ENCODE measurements around the gene ETV4.

Gene ETV4

DNA sequence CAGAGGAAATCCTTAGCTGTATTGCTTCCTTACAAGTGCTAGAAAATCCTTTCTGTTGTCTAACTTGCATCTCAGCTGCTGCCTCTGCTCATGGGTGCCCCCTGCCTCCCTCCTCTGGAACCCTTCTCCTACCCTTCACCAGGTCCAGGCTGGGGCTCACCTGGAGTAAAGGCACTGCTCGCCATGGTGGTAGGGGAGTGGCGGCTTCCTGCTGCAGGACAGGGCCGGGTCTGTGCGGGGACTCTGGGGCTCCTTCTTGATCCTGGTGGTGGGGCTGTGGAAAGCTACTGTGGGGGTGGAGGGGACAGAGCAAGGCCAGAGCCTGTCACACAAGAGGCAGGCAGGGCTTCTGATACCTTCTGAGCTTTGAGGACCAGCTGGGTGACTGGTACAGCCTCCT lies 12.4 kb downstream of the ETV4 start:
- DNase-seq (ENCODE audit: low read depth): no peak
- TF ChIP-seq, protein P1, sequence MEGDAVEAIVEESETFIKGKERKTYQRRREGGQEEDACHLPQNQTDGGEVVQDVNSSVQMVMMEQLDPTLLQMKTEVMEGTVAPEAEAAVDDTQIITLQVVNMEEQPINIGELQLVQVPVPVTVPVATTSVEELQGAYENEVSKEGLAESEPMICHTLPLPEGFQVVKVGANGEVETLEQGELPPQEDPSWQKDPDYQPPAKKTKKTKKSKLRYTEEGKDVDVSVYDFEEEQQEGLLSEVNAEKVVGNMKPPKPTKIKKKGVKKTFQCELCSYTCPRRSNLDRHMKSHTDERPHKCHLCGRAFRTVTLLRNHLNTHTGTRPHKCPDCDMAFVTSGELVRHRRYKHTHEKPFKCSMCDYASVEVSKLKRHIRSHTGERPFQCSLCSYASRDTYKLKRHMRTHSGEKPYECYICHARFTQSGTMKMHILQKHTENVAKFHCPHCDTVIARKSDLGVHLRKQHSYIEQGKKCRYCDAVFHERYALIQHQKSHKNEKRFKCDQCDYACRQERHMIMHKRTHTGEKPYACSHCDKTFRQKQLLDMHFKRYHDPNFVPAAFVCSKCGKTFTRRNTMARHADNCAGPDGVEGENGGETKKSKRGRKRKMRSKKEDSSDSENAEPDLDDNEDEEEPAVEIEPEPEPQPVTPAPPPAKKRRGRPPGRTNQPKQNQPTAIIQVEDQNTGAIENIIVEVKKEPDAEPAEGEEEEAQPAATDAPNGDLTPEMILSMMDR (conservative IDR thresholded peaks at IDR 0.05; ENCODE audit: low read length): no peak
- no peak overlapping the region for H3K4me3 ChIP-seq (ENCODE audit: low read length)

DNA sequence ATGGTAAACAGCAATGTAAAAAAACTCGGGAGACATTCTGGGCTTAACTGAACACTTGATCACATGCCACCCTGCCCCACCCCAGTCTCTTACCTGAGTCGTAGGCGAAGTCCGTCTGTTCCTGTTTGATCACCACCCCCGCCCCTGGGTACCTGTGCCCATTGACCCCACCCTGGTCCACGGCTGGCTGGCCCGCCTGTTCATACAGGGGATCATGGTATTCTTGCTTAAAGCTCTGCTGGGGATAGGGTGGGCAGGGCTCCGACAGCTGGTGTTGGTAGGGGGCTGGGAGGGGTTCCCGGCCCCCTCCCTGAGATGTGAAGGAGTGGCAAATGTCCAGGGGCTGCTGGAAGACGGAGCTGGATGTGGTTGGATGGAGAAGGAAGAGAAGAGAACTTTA lies 13.6 kb downstream of the ETV4 start:
- no peak overlapping the region for H3K4me3 ChIP-seq (ENCODE audit: low read length)
- TF ChIP-seq, protein P1 (conservative IDR thresholded peaks at IDR 0.05; ENCODE audit: low read length): no peak
- no peak for DNase-seq (ENCODE audit: low read depth)

DNA sequence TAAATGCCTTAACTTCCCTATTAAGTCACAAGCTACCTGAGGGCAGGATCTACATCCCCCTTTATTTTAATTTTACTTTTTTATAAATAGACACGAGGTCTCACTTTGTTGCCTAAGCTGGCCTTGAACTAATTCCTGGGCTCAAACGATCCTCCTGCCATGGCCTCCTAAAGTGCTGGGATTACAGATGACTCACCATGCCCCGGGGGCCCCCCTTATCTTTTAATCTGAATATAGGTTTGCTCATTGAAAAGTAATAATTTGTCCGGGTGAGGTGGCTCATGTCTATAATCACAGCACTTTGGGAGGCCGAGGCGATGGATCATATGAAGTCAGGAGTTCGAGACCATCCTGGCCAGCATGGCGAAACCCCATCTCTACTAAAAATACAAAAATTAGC lies 14.2 kb downstream of the ETV4 start:
- TF ChIP-seq, protein P1 (conservative IDR thresholded peaks at IDR 0.05; ENCODE audit: low read length): no peak
- no peak for DNase-seq (ENCODE audit: low read depth)
- H3K4me3 ChIP-seq (ENCODE audit: low read length): no peak overlapping the region

DNA sequence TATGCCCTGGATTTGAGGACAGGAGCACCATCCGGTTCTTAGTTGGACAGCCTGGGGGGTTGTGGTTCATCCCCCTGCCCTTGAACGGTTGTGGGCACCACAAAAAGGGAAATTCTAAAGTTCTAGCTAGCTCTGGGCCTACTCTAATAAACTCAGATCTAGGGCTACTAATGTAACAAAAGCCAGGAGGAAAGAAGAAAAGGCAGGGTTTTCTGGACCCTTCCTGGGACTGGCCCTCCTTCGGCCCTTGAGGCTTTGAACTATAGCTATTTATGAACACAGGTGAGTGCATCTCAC lies 15.1 kb downstream of the ETV4 start:
- DNase-seq (ENCODE audit: low read depth): no peak
- TF ChIP-seq, protein P1 (conservative IDR thresholded peaks at IDR 0.05; ENCODE audit: low read length): no peak
- H3K4me3 ChIP-seq (ENCODE audit: low read length): no peak overlapping the region

DNA sequence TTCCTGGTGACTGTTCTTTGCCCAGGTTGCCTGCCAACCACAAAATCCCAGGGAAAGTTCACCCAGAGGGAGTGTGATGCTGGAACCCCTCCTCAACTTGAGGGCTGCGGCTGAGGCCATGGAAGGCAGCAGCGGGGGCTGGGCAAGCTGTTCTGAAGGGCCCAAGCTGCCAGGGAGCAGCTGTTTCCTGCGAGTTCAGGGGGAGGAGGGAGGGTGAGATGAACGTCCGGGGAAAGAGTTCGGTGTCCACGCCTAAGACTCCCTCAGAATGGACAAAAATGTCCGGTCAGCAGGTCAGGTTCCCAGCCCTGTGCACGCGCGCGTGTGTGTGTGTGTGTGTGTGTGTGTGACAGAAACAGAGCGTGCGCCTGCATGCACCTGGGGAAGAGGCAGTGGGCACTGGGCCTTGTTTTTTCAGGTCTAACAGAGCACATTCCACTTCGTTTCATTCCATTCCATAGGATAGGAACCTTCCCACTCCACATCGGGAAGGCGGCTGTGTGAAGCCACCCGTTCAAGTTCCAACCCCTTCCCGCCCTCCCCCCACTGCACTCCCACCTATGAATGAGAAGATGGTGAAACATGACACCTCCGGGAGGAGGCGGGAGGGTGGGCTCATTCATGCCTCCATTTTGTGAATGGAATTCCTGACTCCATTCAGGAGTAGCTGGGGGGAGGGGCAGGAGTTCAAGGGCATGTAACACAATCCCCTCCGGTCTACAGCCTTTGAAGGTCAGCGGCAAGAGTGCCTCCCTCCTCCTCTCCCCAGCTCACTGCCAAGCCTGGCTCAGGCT lies 15.7 kb downstream of the ETV4 start:
- H3K4me3 ChIP-seq (ENCODE audit: low read length): peak overlapping the region; percentile 20
- TF ChIP-seq, protein P1 (conservative IDR thresholded peaks at IDR 0.05; ENCODE audit: low read length): no peak

DNA sequence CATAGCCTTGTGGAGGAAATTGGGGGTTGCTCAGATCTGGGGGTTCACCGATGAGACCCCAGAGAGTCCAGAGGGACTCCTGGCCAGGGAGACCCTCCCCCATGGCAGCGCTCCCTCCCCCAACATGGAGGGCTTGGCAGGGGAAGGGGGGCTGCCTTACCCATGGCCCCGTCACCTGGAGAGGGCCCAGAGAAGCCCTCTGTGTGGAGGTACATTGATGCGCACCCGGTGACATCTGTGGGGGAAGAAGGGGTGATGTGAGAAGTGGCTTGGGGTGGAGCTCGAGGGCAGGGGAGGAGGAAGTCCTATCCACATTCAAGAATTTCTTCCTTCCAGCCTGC lies 16.2 kb downstream of the ETV4 start:
- TF ChIP-seq, protein P1 (conservative IDR thresholded peaks at IDR 0.05; ENCODE audit: low read length): no peak
- no peak overlapping the region for H3K4me3 ChIP-seq (ENCODE audit: low read length)
- no peak for DNase-seq (ENCODE audit: low read depth)

More for the DNA sequence above, 15.7 kb downstream of the ETV4 start:
- peak; percentile 72 for DNase-seq (ENCODE audit: low read depth)

DNA sequence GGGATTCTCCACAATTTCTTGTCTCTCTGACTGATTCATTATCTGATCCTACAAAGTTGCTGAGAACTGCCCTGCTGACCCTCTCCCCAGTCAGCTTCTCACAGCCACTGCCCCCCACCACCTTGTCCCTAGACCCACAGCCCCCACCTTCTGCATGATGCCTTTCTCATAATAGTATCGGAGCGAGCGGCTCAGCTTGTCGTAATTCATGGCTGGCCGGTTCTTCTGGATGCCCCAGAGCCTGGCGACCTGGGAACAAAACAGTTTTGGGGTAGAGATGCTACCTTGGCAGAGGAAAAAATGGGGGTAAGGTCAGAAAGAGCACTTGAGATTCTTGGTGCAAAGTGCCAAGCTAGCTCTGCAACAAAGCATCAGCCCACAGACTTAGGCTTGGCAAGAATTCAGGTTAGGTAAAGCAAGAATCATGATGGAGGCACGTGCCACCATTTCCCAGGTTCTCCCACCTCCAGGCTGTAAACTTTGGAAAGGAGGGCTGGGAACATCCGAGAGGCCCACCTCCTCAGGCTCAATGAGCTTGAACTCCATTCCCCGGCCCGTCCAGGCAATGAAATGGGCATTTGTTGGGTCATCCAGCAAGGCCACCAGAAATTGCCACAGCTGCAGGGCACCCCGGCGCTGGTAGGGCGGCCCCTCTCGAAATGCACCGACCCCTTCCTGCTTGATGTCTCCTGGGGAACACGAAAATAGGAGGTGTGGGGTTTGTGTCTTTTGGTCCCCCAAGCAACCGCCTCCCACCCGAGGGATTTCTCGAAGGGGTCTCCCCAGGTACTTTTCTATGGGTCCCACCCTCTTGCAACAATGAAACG lies 16.9 kb downstream of the ETV4 start:
- TF ChIP-seq, protein P1 (conservative IDR thresholded peaks at IDR 0.05; ENCODE audit: low read length): no peak
- no peak for DNase-seq (ENCODE audit: low read depth)

More for the DNA sequence above, 16.9 kb downstream of the ETV4 start:
- no peak overlapping the region for H3K4me3 ChIP-seq (ENCODE audit: low read length)

Data from AG10803 (cell line).